ENCODE data around the gene DNASE1. TPM values are rescaled to one million over a fixed set of nuclear protein-coding genes. Genes with fewer than 3 reads are reported as not detected.

DNASE1 gene
- polyA plus RNA-seq, 2 of the 4 experiments (the other 2 are of a cell fraction) = 6.3 to 7.2 TPM

DNA sequence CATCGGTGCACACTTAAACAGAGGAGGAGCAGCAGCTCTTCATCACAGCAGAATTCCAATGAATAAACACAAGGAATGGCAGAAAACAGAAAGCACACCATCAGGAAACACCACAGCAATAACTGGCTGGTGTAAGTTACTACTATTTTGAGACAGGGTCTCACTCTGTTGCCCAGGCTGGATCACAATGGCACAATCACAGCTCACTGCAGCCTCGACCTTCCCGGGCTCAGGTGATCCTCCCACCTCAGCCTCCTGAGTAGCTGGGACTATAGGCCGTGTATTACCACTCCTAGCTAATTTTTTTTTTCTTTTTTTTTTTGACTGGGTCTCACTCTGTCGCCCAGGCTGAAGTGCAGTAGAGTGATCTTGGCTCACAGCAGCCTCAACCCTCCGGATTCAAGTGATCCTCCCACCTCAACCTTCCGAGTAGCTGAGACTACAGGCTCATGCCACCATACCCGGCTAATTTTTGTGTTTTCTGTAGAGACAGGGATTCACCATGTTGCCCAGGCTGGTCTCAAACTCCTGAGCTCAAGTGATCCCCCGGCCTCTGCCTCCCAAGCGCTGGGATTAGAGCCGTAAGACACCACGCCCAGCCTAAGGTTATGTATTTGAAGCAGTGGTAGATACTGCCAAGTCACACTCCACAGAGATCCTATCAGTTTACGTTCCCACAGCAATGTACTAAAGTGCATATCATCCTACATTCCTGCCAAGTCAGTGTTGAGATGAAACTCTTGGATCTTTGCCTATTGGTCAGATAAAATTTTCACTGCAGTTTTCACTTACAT lies 42.1 kb downstream of the DNASE1 start:
- Histone ChIP-seq H3K9me3 (no peaks in the 10 kb centered on the region), H3K4me1 (peaks cover 15% of the 10 kb centered on the region), H3K4me3 (no peak overlapping the region), H3K27ac (peak overlapping the region; percentile 25 to 58; a peak in 4 of 6 replicates), H3K4me2 (peak overlapping the region; percentile 30)
- POLR2A ChIA-PET = interaction anchor here (0.8 kb wide), 1 partner anchor 21 kb away, joined by 7 read pairs; the partner anchor contains the start of gene TRAP1
- CTCF ChIA-PET = interaction anchor here (1.2 to 1.6 kb wide), 3 partner anchors 10 to 557 kb away, joined by 3 to 6 read pairs (median 3); no protein-coding TSS in a partner anchor
- FAIRE-seq (no peak), DNase-seq (ENCODE audit: low read depth in 1 of 2, low spot score in 1 of 2) (peak in 1 of 2 experiments; percentile 78), ATAC-seq (peak; percentile 57 to 90; a peak in 4 of 6 replicates)
- peak; percentile 76 for TF ChIP-seq GATA3 (IDR thresholded peaks at IDR 0.05; ENCODE audit: borderline replicate concordance)
- peak; percentile 46; the same call in 1 of the 2 replicates for TF ChIP-seq NFE2L2 (conservative IDR thresholded peaks at IDR 0.05; ENCODE audit: low read length)
- peak; percentile 71 for TF ChIP-seq MAFK (IDR thresholded peaks at IDR 0.05; ENCODE audit: partially characterized antibody)
- TF ChIP-seq FOSL2 (IDR thresholded peaks at IDR 0.05) = no peak
- TF ChIP-seq FOSL2 (CRISPR knock-in tag; IDR thresholded peaks at IDR 0.05) = no peak
- WGBS (ENCODE audit: missing lambda C conversion rate) = 60% methylated on average over 13 of the region's 13 CpGs

DNA sequence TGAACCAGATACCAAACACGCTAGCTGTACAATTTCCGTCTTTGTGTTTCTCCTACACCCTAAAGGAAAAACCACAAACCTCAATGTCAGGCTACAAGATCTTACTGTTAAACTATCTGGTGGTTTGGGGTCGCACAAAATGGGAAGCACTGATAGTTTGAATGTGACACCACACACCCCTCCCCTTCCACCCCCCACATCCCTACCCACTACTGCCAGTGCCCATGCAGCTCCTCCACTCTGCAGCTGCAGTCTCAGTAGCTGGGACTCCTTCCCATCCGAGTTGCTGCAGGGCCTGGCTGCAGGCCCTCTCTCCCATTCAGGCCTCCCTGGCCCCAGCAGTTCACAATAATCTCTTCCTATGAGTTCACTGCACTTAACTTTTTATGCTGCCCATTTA lies 44.5 kb downstream of the DNASE1 start:
- Histone ChIP-seq H3K27ac (no peak overlapping the region), H3K4me2 (no peak overlapping the region), H3K4me3 (no peak overlapping the region), H3K4me1 (peaks cover 15% of the 10 kb centered on the region), H3K9me3 (no peaks in the 10 kb centered on the region)
- DNase-seq (ENCODE audit: low read depth in 1 of 2, low spot score in 1 of 2) (no peak), ATAC-seq (no peak), FAIRE-seq (no peak)
- 92% methylated on average over 4 of the region's 4 CpGs for WGBS (ENCODE audit: missing lambda C conversion rate)
- TF ChIP-seq HOXB5 (CRISPR knock-in tag; IDR thresholded peaks at IDR 0.05) (no peak), TFCP2L1 (CRISPR knock-in tag; IDR thresholded peaks at IDR 0.05) (no peak), MAX (IDR thresholded peaks at IDR 0.05) (no peak), HES2 (IDR thresholded peaks at IDR 0.05) (no peak), HOXB13 (CRISPR knock-in tag; IDR thresholded peaks at IDR 0.05; ENCODE audit: low read depth) (no peak), NFE2L2 (conservative IDR thresholded peaks at IDR 0.05; ENCODE audit: low read length) (no peak), CHD2 (IDR thresholded peaks at IDR 0.05; ENCODE audit: low read length, partially characterized antibody) (no peak), HOXA7 (CRISPR knock-in tag; IDR thresholded peaks at IDR 0.05) (no peak), RARB (CRISPR knock-in tag; IDR thresholded peaks at IDR 0.05) (no peak), RCOR1 (IDR thresholded peaks at IDR 0.05; ENCODE audit: low read depth, low read length) (no peak), ZSCAN20 (CRISPR knock-in tag; IDR thresholded peaks at IDR 0.05) (no peak), EP300 (IDR thresholded peaks at IDR 0.05) (no peak), HEYL (CRISPR knock-in tag; IDR thresholded peaks at IDR 0.05) (no peak), POLR2AphosphoS2 (conservative IDR thresholded peaks at IDR 0.05; ENCODE audit: low read length) (no peak), E2F6 (IDR thresholded peaks at IDR 0.05; ENCODE audit: borderline replicate concordance, low read depth) (no peak), NR3C1 (IDR thresholded peaks at IDR 0.05) (no peak), NPAS2 (CRISPR knock-in tag; IDR thresholded peaks at IDR 0.05; ENCODE audit: borderline replicate concordance) (no peak)
- TF ChIP-seq, protein P1, sequence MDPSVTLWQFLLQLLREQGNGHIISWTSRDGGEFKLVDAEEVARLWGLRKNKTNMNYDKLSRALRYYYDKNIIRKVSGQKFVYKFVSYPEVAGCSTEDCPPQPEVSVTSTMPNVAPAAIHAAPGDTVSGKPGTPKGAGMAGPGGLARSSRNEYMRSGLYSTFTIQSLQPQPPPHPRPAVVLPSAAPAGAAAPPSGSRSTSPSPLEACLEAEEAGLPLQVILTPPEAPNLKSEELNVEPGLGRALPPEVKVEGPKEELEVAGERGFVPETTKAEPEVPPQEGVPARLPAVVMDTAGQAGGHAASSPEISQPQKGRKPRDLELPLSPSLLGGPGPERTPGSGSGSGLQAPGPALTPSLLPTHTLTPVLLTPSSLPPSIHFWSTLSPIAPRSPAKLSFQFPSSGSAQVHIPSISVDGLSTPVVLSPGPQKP (IDR thresholded peaks at IDR 0.05; ENCODE audit: low read depth, low read length) = no peak
- TF ChIP-seq, protein P2, sequence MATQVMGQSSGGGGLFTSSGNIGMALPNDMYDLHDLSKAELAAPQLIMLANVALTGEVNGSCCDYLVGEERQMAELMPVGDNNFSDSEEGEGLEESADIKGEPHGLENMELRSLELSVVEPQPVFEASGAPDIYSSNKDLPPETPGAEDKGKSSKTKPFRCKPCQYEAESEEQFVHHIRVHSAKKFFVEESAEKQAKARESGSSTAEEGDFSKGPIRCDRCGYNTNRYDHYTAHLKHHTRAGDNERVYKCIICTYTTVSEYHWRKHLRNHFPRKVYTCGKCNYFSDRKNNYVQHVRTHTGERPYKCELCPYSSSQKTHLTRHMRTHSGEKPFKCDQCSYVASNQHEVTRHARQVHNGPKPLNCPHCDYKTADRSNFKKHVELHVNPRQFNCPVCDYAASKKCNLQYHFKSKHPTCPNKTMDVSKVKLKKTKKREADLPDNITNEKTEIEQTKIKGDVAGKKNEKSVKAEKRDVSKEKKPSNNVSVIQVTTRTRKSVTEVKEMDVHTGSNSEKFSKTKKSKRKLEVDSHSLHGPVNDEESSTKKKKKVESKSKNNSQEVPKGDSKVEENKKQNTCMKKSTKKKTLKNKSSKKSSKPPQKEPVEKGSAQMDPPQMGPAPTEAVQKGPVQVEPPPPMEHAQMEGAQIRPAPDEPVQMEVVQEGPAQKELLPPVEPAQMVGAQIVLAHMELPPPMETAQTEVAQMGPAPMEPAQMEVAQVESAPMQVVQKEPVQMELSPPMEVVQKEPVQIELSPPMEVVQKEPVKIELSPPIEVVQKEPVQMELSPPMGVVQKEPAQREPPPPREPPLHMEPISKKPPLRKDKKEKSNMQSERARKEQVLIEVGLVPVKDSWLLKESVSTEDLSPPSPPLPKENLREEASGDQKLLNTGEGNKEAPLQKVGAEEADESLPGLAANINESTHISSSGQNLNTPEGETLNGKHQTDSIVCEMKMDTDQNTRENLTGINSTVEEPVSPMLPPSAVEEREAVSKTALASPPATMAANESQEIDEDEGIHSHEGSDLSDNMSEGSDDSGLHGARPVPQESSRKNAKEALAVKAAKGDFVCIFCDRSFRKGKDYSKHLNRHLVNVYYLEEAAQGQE (IDR thresholded peaks at IDR 0.05) = no peak
- ChIA-PET POLR2A (no interaction called here), CTCF (no interaction called here)
